ENCODE measurements around the gene DNAJC10. TPM values are rescaled to one million over a fixed set of nuclear protein-coding genes. Genes with fewer than 3 reads are reported as not detected.

DNAJC10 gene
- polyA plus RNA-seq, 1 donor (not counting 4 experiments of a cell fraction or from before 2014, with no cell fraction given): 92.6 TPM

- Histone ChIP-seq H4K20me1 (ENCODE audit: control insufficient read depth, extremely low read depth, insufficient read depth, low read length) (no peaks in the 10 kb centered on the region), H3K9me1 (ENCODE audit: control insufficient read depth, extremely low read depth, insufficient read depth, low read length) (no peaks in the 10 kb centered on the region), H3K4me3 (ENCODE audit: control insufficient read depth in 2 of 3, extremely low read depth in 1 of 3, insufficient read depth in 2 of 3, low read depth in 1 of 3, low read length in 3 of 3) (no peak overlapping the region), H2AFZ (ENCODE audit: control insufficient read depth, low read length) (no peak overlapping the region), H3K27me3 (ENCODE audit: control insufficient read depth, extremely low read depth, insufficient read depth, low read length) (no peaks in the 10 kb centered on the region), H3K36me3 (ENCODE audit: control insufficient read depth in 2 of 2, extremely low read depth in 1 of 2, insufficient read depth in 2 of 2, low read length in 2 of 2) (peaks cover 6 to 23% of the 10 kb centered on the region in 2 experiments), H3K9me3 (ENCODE audit: control insufficient read depth, low read depth, low read length) (no peaks in the 10 kb centered on the region), H3K4me1 (ENCODE audit: control insufficient read depth, extremely low read depth, insufficient read depth, low read length) (no peaks in the 10 kb centered on the region), H3K4me2 (ENCODE audit: control insufficient read depth, extremely low read depth, insufficient read depth, low read depth, low read length) (no peak overlapping the region), H3K9ac (ENCODE audit: control insufficient read depth, extremely low read depth, insufficient read depth, low read length) (no peak overlapping the region), H3K27ac (ENCODE audit: control insufficient read depth, insufficient read depth, low read length) (no peak overlapping the region), H3K79me2 (ENCODE audit: control insufficient read depth, insufficient read depth, low read length) (no peaks in the 10 kb centered on the region)
- FAIRE-seq (no peak), DNase-seq (ENCODE audit: low read depth, low spot score) (no peak)
- dilution Hi-C loops (cut with MboI; ENCODE audit: extremely low pct_ligation_motif_present, low sequenced_read_pairs): no loop called here
- TF ChIP-seq CTCF (optimal IDR thresholded peaks at IDR 0.05 in 1 of 3, IDR thresholded peaks at IDR 0.05 in 1 of 3, conservative IDR thresholded peaks at IDR 0.05 in 1 of 3; ENCODE audit: extremely low read depth in 1 of 3, insufficient read depth in 2 of 3, low read length in 3 of 3) (no peak), EZH2 (IDR thresholded peaks at IDR 0.05; ENCODE audit: low read length) (no peak)
Measured at GRCh38 chr2:182761903-182762302, 45.8 kb downstream of the DNAJC10 start.

- H2AFZ ChIP-seq (ENCODE audit: control insufficient read depth, low read length): no peak overlapping the region
- no peak for TF ChIP-seq EZH2 (IDR thresholded peaks at IDR 0.05; ENCODE audit: low read length)
- TF ChIP-seq CTCF (optimal IDR thresholded peaks at IDR 0.05 in 1 of 3, IDR thresholded peaks at IDR 0.05 in 1 of 3, conservative IDR thresholded peaks at IDR 0.05 in 1 of 3; ENCODE audit: extremely low read depth in 1 of 3, insufficient read depth in 2 of 3, low read length in 3 of 3): peak; percentile 50 to 61 (median 54)
- no peak overlapping the region for H3K4me3 ChIP-seq (ENCODE audit: control insufficient read depth in 2 of 3, extremely low read depth in 1 of 3, insufficient read depth in 2 of 3, low read depth in 1 of 3, low read length in 3 of 3)
- H4K20me1 ChIP-seq (ENCODE audit: control insufficient read depth, extremely low read depth, insufficient read depth, low read length): peaks cover 2% of the 10 kb centered on the region
- H3K27me3 ChIP-seq (ENCODE audit: control insufficient read depth, extremely low read depth, insufficient read depth, low read length): no peaks in the 10 kb centered on the region
- no peaks in the 10 kb centered on the region for H3K9me3 ChIP-seq (ENCODE audit: control insufficient read depth, low read depth, low read length)
- no peaks in the 10 kb centered on the region for H3K79me2 ChIP-seq (ENCODE audit: control insufficient read depth, insufficient read depth, low read length)
- H3K4me2 ChIP-seq (ENCODE audit: control insufficient read depth, extremely low read depth, insufficient read depth, low read depth, low read length): no peak overlapping the region
- H3K9me1 ChIP-seq (ENCODE audit: control insufficient read depth, extremely low read depth, insufficient read depth, low read length): no peaks in the 10 kb centered on the region
- dilution Hi-C loops (cut with MboI; ENCODE audit: extremely low pct_ligation_motif_present, low sequenced_read_pairs): no loop called here
- no peak overlapping the region for H3K9ac ChIP-seq (ENCODE audit: control insufficient read depth, extremely low read depth, insufficient read depth, low read length)
- DNase-seq (ENCODE audit: low read depth, low spot score): no peak
- no peaks in the 10 kb centered on the region for H3K4me1 ChIP-seq (ENCODE audit: control insufficient read depth, extremely low read depth, insufficient read depth, low read length)
- H3K27ac ChIP-seq (ENCODE audit: control insufficient read depth, insufficient read depth, low read length): no peak overlapping the region
- H3K36me3 ChIP-seq (ENCODE audit: control insufficient read depth in 2 of 2, extremely low read depth in 1 of 2, insufficient read depth in 2 of 2, low read length in 2 of 2): peaks cover 7 to 21% of the 10 kb centered on the region in 2 experiments
- FAIRE-seq: no peak
Measured at GRCh38 chr2:182763311-182763912, 47.4 kb downstream of the DNAJC10 start.
